ENCODE results near the gene MRPL11. TPM values are rescaled to one million over a fixed set of nuclear protein-coding genes. Genes with fewer than 3 reads are reported as not detected.
A peak's percentile ranks its signal among the peaks of the same experiment; 100 is the strongest.
"Not testable (repeated sequence)": the region's sequence is repeated elsewhere in the genome, so short reads cannot be mapped to it uniquely, and the experiment has no call there.

Gene MRPL11
- total RNA-seq, 1 donor from 2014 or later, result 73.0 TPM

GRCh38 chr11:66467034-66467659 lies 28.5 kb upstream of the MRPL11 start:
- H3K4me1 Mint-ChIP-seq (ENCODE audit: unreplicated experiment), result peaks cover 9% of the 10 kb centered on the region
- peaks cover 16% of the 10 kb centered on the region for H3K27me3 Mint-ChIP-seq (ENCODE audit: unreplicated experiment)
- peak; percentile 55 for DNase-seq (ENCODE audit: low spot score)

GRCh38 chr11:66466225-66467033 lies 27.8 kb upstream of the MRPL11 start, which contains the start of gene PELI3:
TSS of gene PELI3 (plus strand) at chr11:66466905. CDS start at chr11:66468129, 1,224 bp downstream.
- Mint-ChIP-seq H3K4me3 (ENCODE audit: unreplicated experiment) (peak within 1 kb of the TSS; percentile 93), H3K9me3 (ENCODE audit: unreplicated experiment) (no peaks in the 10 kb centered on the region), H3K4me1 (ENCODE audit: unreplicated experiment) (peaks cover 9% of the 10 kb centered on the region), H3K27ac (ENCODE audit: unreplicated experiment) (peak within 1 kb of the TSS; percentile 74), H3K36me3 (ENCODE audit: low read depth, unreplicated experiment) (no peaks in the 10 kb centered on the region), H3K27me3 (ENCODE audit: unreplicated experiment) (peaks cover 16% of the 10 kb centered on the region)
- peak; percentile 97 for DNase-seq (ENCODE audit: low spot score)
- no peak for TF ChIP-seq CTCF (IDR thresholded peaks at IDR 0.05; ENCODE audit: unreplicated experiment)

More at GRCh38 chr11:66467034-66467659, 28.5 kb upstream of the MRPL11 start:
- Mint-ChIP-seq H3K27ac (ENCODE audit: unreplicated experiment) (no peak overlapping the region), H3K36me3 (ENCODE audit: low read depth, unreplicated experiment) (no peaks in the 10 kb centered on the region), H3K9me3 (ENCODE audit: unreplicated experiment) (no peaks in the 10 kb centered on the region), H3K4me3 (ENCODE audit: unreplicated experiment) (peak overlapping the region; percentile 93)
- TF ChIP-seq CTCF (IDR thresholded peaks at IDR 0.05; ENCODE audit: unreplicated experiment), result peak; percentile 41

DNA sequence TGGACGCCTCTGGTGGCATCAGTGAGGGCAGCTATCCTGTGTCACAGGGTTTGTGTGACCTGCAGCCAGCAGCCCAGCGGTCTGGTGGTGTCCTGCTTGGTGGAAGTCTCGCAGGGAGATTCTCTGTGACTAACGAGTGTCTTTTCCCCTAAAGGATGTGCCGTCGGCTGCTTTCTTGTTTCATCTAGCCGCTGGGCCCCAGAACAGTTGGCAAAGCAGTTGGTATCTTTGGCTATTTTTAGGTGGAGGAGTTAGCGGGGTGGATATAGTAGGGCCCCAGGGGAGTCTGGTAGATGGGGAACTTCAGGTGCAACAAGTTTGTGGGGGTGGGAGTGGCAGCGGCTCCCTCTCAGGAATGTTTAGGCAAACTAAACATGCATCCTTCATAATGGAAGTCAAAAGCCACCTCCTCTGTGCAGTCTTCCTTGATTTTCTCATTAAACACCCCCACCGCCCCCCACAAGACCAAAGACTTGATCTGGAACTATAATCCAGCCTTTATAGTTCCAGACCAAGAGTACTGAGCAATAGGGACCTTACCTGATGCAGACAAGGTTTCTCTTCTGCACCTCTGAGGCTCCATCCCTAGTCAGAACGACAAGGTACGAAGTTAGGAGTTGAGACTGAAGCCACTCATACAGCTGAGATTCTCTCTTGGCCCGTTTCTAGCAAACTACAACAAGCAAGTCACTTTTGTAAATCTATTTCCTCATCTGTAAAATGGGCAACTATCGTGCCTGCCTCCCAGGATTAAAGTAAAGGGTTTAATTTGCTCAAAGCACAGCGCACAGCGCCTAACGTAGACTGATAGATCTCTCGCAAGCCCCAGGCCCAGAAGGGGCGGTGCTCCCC lies 27.0 kb upstream of the MRPL11 start:
- no peaks in the 10 kb centered on the region for H3K9me3 Mint-ChIP-seq (ENCODE audit: unreplicated experiment)
- H3K36me3 Mint-ChIP-seq (ENCODE audit: low read depth, unreplicated experiment), result no peaks in the 10 kb centered on the region
- H3K27ac Mint-ChIP-seq (ENCODE audit: unreplicated experiment), result peak overlapping the region; percentile 74
- H3K4me3 Mint-ChIP-seq (ENCODE audit: unreplicated experiment), result peak overlapping the region; percentile 91
- peaks cover 9% of the 10 kb centered on the region for H3K4me1 Mint-ChIP-seq (ENCODE audit: unreplicated experiment)
- no peak for DNase-seq (ENCODE audit: low spot score)
- no peak for TF ChIP-seq CTCF (IDR thresholded peaks at IDR 0.05; ENCODE audit: unreplicated experiment)
- H3K27me3 Mint-ChIP-seq (ENCODE audit: unreplicated experiment), result peaks cover 16% of the 10 kb centered on the region

DNA sequence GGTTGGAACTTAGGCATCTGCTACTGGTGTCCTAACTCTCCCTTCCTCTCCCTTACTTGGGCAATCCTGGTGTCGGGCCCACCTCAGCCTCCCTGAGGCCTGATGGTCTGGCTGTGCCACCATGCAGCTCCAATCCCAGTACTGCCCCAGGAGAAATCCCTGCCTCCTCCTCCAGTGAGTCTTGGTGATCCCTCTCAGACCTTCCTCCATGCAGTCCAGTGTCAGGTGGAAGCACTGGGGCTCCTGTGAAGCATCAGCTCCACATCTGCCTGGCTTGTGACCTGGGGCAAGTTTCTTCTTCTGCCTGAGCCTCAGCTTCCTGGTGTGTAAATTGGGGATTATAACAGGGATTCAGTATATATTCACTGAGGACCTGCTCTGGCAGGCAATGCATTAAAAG lies 26.3 kb upstream of the MRPL11 start:
- Mint-ChIP-seq H3K27me3 (ENCODE audit: unreplicated experiment) (peaks cover 13% of the 10 kb centered on the region), H3K4me3 (ENCODE audit: unreplicated experiment) (no peak overlapping the region), H3K36me3 (ENCODE audit: low read depth, unreplicated experiment) (no peaks in the 10 kb centered on the region), H3K9me3 (ENCODE audit: unreplicated experiment) (no peaks in the 10 kb centered on the region), H3K4me1 (ENCODE audit: unreplicated experiment) (peaks cover 5% of the 10 kb centered on the region), H3K27ac (ENCODE audit: unreplicated experiment) (no peak overlapping the region)
- no peak for TF ChIP-seq CTCF (IDR thresholded peaks at IDR 0.05; ENCODE audit: unreplicated experiment)
- no peak for DNase-seq (ENCODE audit: low spot score)

- H3K4me3 Mint-ChIP-seq (ENCODE audit: unreplicated experiment); H3K4me1 Mint-ChIP-seq (ENCODE audit: unreplicated experiment); H3K36me3 Mint-ChIP-seq (ENCODE audit: low read depth, unreplicated experiment); H3K9me3 Mint-ChIP-seq (ENCODE audit: unreplicated experiment); H3K27ac Mint-ChIP-seq (ENCODE audit: unreplicated experiment); DNase-seq (ENCODE audit: low spot score): not testable (repeated sequence)
- peaks cover 13% of the 10 kb centered on the region for H3K27me3 Mint-ChIP-seq (ENCODE audit: unreplicated experiment)
Observed at GRCh38 chr11:66464116-66464515, 25.5 kb upstream of the MRPL11 start.
